ENCODE results near the gene ARID1A.
A peak's percentile ranks its signal among the peaks of the same experiment; 100 is the strongest.

Gene ARID1A

GRCh38 chr1:26733392-26733791 lies 37.6 kb downstream of the ARID1A start:
- no peaks in the 10 kb centered on the region for H3K9me3 Mint-ChIP-seq
- no peak for DNase-seq
- no peak overlapping the region for H3K4me3 Mint-ChIP-seq
- ATAC-seq: peak; percentile 84
- no peaks in the 10 kb centered on the region for H3K27me3 Mint-ChIP-seq
- H3K4me1 Mint-ChIP-seq: peaks cover 85% of the 10 kb centered on the region
- peak overlapping the region in 1 of 2 donors; percentile 82 for H3K27ac Mint-ChIP-seq

GRCh38 chr1:26733982-26734381 lies 38.2 kb downstream of the ARID1A start:
- no peaks in the 10 kb centered on the region for H3K27me3 Mint-ChIP-seq

GRCh38 chr1:26734501-26735058 lies 38.8 kb downstream of the ARID1A start:
- Mint-ChIP-seq H3K4me1 (peaks cover 82% of the 10 kb centered on the region), H3K4me3 (no peak overlapping the region), H3K9me3 (no peaks in the 10 kb centered on the region), H3K27ac (peak overlapping the region in 1 of 2 donors; percentile 22), H3K27me3 (no peaks in the 10 kb centered on the region)
- ATAC-seq (no peak), DNase-seq (no peak)

More at GRCh38 chr1:26733982-26734381, 38.2 kb downstream of the ARID1A start:
- H3K9me3 Mint-ChIP-seq: no peaks in the 10 kb centered on the region
- peak; percentile 83 for ATAC-seq
- H3K27ac Mint-ChIP-seq: peak overlapping the region in 1 of 2 donors; percentile 22
- peak in 1 of 2 donors; percentile 42 for DNase-seq
- H3K4me1 Mint-ChIP-seq: peaks cover 82% of the 10 kb centered on the region
- peak overlapping the region in 1 of 2 donors; percentile 26 for H3K4me3 Mint-ChIP-seq

- DNase-seq (peak in 1 of 2 donors; percentile 32), ATAC-seq (peak; percentile 56)
- H3K27me3 Mint-ChIP-seq: no peaks in the 10 kb centered on the region
- no peaks in the 10 kb centered on the region for H3K9me3 Mint-ChIP-seq
- peak overlapping the region; percentile 17 to 30 for H3K4me3 Mint-ChIP-seq
- peaks cover 86% of the 10 kb centered on the region for H3K4me1 Mint-ChIP-seq
- H3K27ac Mint-ChIP-seq: peak overlapping the region in 1 of 2 donors; percentile 54
Measured at GRCh38 chr1:26739329-26739914, 43.6 kb downstream of the ARID1A start.

GRCh38 chr1:26740023-26740634 lies 44.3 kb downstream of the ARID1A start:
- ATAC-seq (no peak), DNase-seq (no peak)
- Mint-ChIP-seq H3K27me3 (no peaks in the 10 kb centered on the region), H3K4me3 (no peak overlapping the region), H3K4me1 (peaks cover 87% of the 10 kb centered on the region), H3K27ac (peak overlapping the region in 1 of 2 donors; percentile 3), H3K9me3 (no peaks in the 10 kb centered on the region)

- no peaks in the 10 kb centered on the region for H3K9me3 Mint-ChIP-seq
- no peak for DNase-seq
- H3K27ac Mint-ChIP-seq: no peak overlapping the region
- no peaks in the 10 kb centered on the region for H3K27me3 Mint-ChIP-seq
- H3K4me1 Mint-ChIP-seq: peaks cover 86% of the 10 kb centered on the region
- H3K4me3 Mint-ChIP-seq: no peak overlapping the region
- ATAC-seq: no peak
Measured at GRCh38 chr1:26740952-26741351, 45.1 kb downstream of the ARID1A start.

GRCh38 chr1:26743426-26744059 lies 47.7 kb downstream of the ARID1A start:
- DNase-seq (no peak), ATAC-seq (no peak)
- no peaks in the 10 kb centered on the region for H3K27me3 Mint-ChIP-seq
- peaks cover 91% of the 10 kb centered on the region for H3K4me1 Mint-ChIP-seq
- H3K9me3 Mint-ChIP-seq: no peaks in the 10 kb centered on the region
- peak overlapping the region; percentile 57 to 66 for H3K4me3 Mint-ChIP-seq
- H3K27ac Mint-ChIP-seq: peak overlapping the region in 1 of 2 donors; percentile 93

- Mint-ChIP-seq H3K27ac (peak overlapping the region; percentile 93 to 94), H3K27me3 (no peaks in the 10 kb centered on the region), H3K4me3 (peak overlapping the region; percentile 57 to 66), H3K4me1 (peaks cover 89% of the 10 kb centered on the region), H3K9me3 (no peaks in the 10 kb centered on the region)
- ATAC-seq (peak; percentile 99), DNase-seq (peak; percentile 78 to 91)
Measured at GRCh38 chr1:26744075-26744959, 48.5 kb downstream of the ARID1A start.

- Mint-ChIP-seq H3K9me3 (no peaks in the 10 kb centered on the region), H3K4me1 (peaks cover 89% of the 10 kb centered on the region), H3K4me3 (peak overlapping the region in 1 of 2 donors; percentile 57), H3K27me3 (no peaks in the 10 kb centered on the region), H3K27ac (peak overlapping the region in 1 of 2 donors; percentile 93)
- ATAC-seq: no peak
- no peak for DNase-seq
Measured at GRCh38 chr1:26745191-26745590, 49.4 kb downstream of the ARID1A start.

- H3K4me3 Mint-ChIP-seq: no peak overlapping the region
- peak overlapping the region; percentile 31 to 44 for H3K27ac Mint-ChIP-seq
- ATAC-seq (no peak), DNase-seq (no peak)
- H3K9me3 Mint-ChIP-seq: no peaks in the 10 kb centered on the region
- no peaks in the 10 kb centered on the region for H3K27me3 Mint-ChIP-seq
- peaks cover 89% of the 10 kb centered on the region for H3K4me1 Mint-ChIP-seq
Measured at GRCh38 chr1:26747048-26747447, 51.2 kb downstream of the ARID1A start.

GRCh38 chr1:26748351-26748750 lies 52.5 kb downstream of the ARID1A start:
- no peaks in the 10 kb centered on the region for H3K27me3 Mint-ChIP-seq
- peak overlapping the region; percentile 60 to 71 for H3K27ac Mint-ChIP-seq
- H3K9me3 Mint-ChIP-seq: no peaks in the 10 kb centered on the region
- DNase-seq: no peak
- peaks cover 89% of the 10 kb centered on the region for H3K4me1 Mint-ChIP-seq
- no peak for ATAC-seq
- no peak overlapping the region for H3K4me3 Mint-ChIP-seq

GRCh38 chr1:26749458-26749857 lies 53.6 kb downstream of the ARID1A start:
- Mint-ChIP-seq H3K27ac (peak overlapping the region in 1 of 2 donors; percentile 27), H3K4me3 (no peak overlapping the region), H3K4me1 (peaks cover 87% of the 10 kb centered on the region), H3K9me3 (no peaks in the 10 kb centered on the region), H3K27me3 (no peaks in the 10 kb centered on the region)
- ATAC-seq (no peak), DNase-seq (no peak)

GRCh38 chr1:26750428-26750827 lies 54.6 kb downstream of the ARID1A start:
- peak overlapping the region; percentile 34 to 77 for H3K27ac Mint-ChIP-seq
- no peak for DNase-seq
- H3K27me3 Mint-ChIP-seq: no peaks in the 10 kb centered on the region
- no peaks in the 10 kb centered on the region for H3K9me3 Mint-ChIP-seq
- peaks cover 78% of the 10 kb centered on the region for H3K4me1 Mint-ChIP-seq
- no peak for ATAC-seq
- H3K4me3 Mint-ChIP-seq: no peak overlapping the region

GRCh38 chr1:26752519-26752918 lies 56.7 kb downstream of the ARID1A start:
- no peak overlapping the region for H3K4me3 Mint-ChIP-seq
- DNase-seq (no peak), ATAC-seq (no peak)
- peak overlapping the region in 1 of 2 donors; percentile 78 for H3K27ac Mint-ChIP-seq
- no peaks in the 10 kb centered on the region for H3K9me3 Mint-ChIP-seq
- H3K4me1 Mint-ChIP-seq: peaks cover 63% of the 10 kb centered on the region
- H3K27me3 Mint-ChIP-seq: no peaks in the 10 kb centered on the region

Data from stimulated activated naive CD8-positive, alpha-beta T cell treated with anti-CD3 and anti-CD28 coated beads, Interleukin-15, amount 100 ng/mL, for 72 hours (primary cell).